ENCODE measurements around the gene CNN3. TPM values are rescaled to one million over a fixed set of nuclear protein-coding genes. Genes with fewer than 3 reads are reported as not detected.

CNN3 gene
- total RNA-seq, 1 donor: 316 TPM

- Histone ChIP-seq H3K4me3 (ENCODE audit: insufficient read depth, low read length) (no peak overlapping the region), H3K27ac (ENCODE audit: low read depth, low read length) (no peak overlapping the region), H3K4me2 (ENCODE audit: insufficient read depth, low read length) (no peak overlapping the region), H2AFZ (ENCODE audit: low read length) (no peak overlapping the region), H4K20me1 (ENCODE audit: insufficient read depth, low read length) (no peaks in the 10 kb centered on the region), H3K9me3 (ENCODE audit: low read depth, low read length) (no peaks in the 10 kb centered on the region), H3K4me1 (ENCODE audit: insufficient read depth, low read length) (peaks cover 10% of the 10 kb centered on the region), H3K79me2 (ENCODE audit: insufficient read depth, low read length) (no peaks in the 10 kb centered on the region), H3K27me3 (ENCODE audit: insufficient read depth, low read length) (no peaks in the 10 kb centered on the region), H3K36me3 (ENCODE audit: insufficient read depth, low read length) (no peaks in the 10 kb centered on the region)
- TF ChIP-seq CTCF (IDR thresholded peaks at IDR 0.05; ENCODE audit: extremely low read depth, low read depth, low read length): no peak
- no peak for DNase-seq (ENCODE audit: insufficient read length, low spot score, missing footprints)
These were observed 54.0 kb downstream of the CNN3 start for GRCh38 chr1:94872771-94873495.

- no peaks in the 10 kb centered on the region for H3K36me3 ChIP-seq (ENCODE audit: insufficient read depth, low read length)
- no peaks in the 10 kb centered on the region for H3K9me3 ChIP-seq (ENCODE audit: low read depth, low read length)
- H2AFZ ChIP-seq (ENCODE audit: low read length): peak overlapping the region; percentile 52
- no peaks in the 10 kb centered on the region for H4K20me1 ChIP-seq (ENCODE audit: insufficient read depth, low read length)
- no peak for DNase-seq (ENCODE audit: insufficient read length, low spot score, missing footprints)
- peaks cover 19% of the 10 kb centered on the region for H3K4me1 ChIP-seq (ENCODE audit: insufficient read depth, low read length)
- TF ChIP-seq CTCF (IDR thresholded peaks at IDR 0.05; ENCODE audit: extremely low read depth, low read depth, low read length): no peak
- no peak overlapping the region for H3K4me3 ChIP-seq (ENCODE audit: insufficient read depth, low read length)
- no peak overlapping the region for H3K27ac ChIP-seq (ENCODE audit: low read depth, low read length)
- H3K79me2 ChIP-seq (ENCODE audit: insufficient read depth, low read length): no peaks in the 10 kb centered on the region
- no peaks in the 10 kb centered on the region for H3K27me3 ChIP-seq (ENCODE audit: insufficient read depth, low read length)
- H3K4me2 ChIP-seq (ENCODE audit: insufficient read depth, low read length): no peak overlapping the region
These were observed 55.9 kb downstream of the CNN3 start for GRCh38 chr1:94871031-94871430.

GRCh38 chr1:94866164-94866807, 60.6 kb downstream of the CNN3 start:
- peaks cover 53% of the 10 kb centered on the region for H3K4me1 ChIP-seq (ENCODE audit: insufficient read depth, low read length)
- no peak for TF ChIP-seq CTCF (IDR thresholded peaks at IDR 0.05; ENCODE audit: extremely low read depth, low read depth, low read length)
- H3K4me3 ChIP-seq (ENCODE audit: insufficient read depth, low read length): peak overlapping the region; percentile 2
- H4K20me1 ChIP-seq (ENCODE audit: insufficient read depth, low read length): no peaks in the 10 kb centered on the region
- DNase-seq (ENCODE audit: insufficient read length, low spot score, missing footprints): no peak
- H3K9me3 ChIP-seq (ENCODE audit: low read depth, low read length): no peaks in the 10 kb centered on the region
- H3K79me2 ChIP-seq (ENCODE audit: insufficient read depth, low read length): no peaks in the 10 kb centered on the region
- H3K27ac ChIP-seq (ENCODE audit: low read depth, low read length): peak overlapping the region; percentile 97
- peak overlapping the region; percentile 83 for H3K4me2 ChIP-seq (ENCODE audit: insufficient read depth, low read length)
- no peaks in the 10 kb centered on the region for H3K27me3 ChIP-seq (ENCODE audit: insufficient read depth, low read length)
- peak overlapping the region; percentile 45 for H2AFZ ChIP-seq (ENCODE audit: low read length)
- H3K36me3 ChIP-seq (ENCODE audit: insufficient read depth, low read length): no peaks in the 10 kb centered on the region

GRCh38 chr1:94865360-94865759, 61.5 kb downstream of the CNN3 start:
- no peak for DNase-seq (ENCODE audit: insufficient read length, low spot score, missing footprints)
- Histone ChIP-seq H3K27me3 (ENCODE audit: insufficient read depth, low read length) (no peaks in the 10 kb centered on the region), H3K27ac (ENCODE audit: low read depth, low read length) (peak overlapping the region; percentile 97), H3K9me3 (ENCODE audit: low read depth, low read length) (no peaks in the 10 kb centered on the region), H3K4me2 (ENCODE audit: insufficient read depth, low read length) (peak overlapping the region; percentile 83), H2AFZ (ENCODE audit: low read length) (no peak overlapping the region), H3K36me3 (ENCODE audit: insufficient read depth, low read length) (no peaks in the 10 kb centered on the region), H3K79me2 (ENCODE audit: insufficient read depth, low read length) (no peaks in the 10 kb centered on the region), H3K4me1 (ENCODE audit: insufficient read depth, low read length) (peaks cover 49% of the 10 kb centered on the region), H3K4me3 (ENCODE audit: insufficient read depth, low read length) (no peak overlapping the region), H4K20me1 (ENCODE audit: insufficient read depth, low read length) (no peaks in the 10 kb centered on the region)
- TF ChIP-seq CTCF (IDR thresholded peaks at IDR 0.05; ENCODE audit: extremely low read depth, low read depth, low read length): no peak

Data from osteoblast (primary cell).